ENCODE measurements around the gene DNAJB9. TPM values are rescaled to one million over a fixed set of nuclear protein-coding genes. Genes with fewer than 3 reads are reported as not detected.

The DNAJB9 gene
- total and polyA plus RNA-seq, 10 of the 15 experiments (the other 5 are each of a cell fraction or from before 2014, with no cell fraction given), result 4.5 to 20.9 (median 8.8) TPM

DNA sequence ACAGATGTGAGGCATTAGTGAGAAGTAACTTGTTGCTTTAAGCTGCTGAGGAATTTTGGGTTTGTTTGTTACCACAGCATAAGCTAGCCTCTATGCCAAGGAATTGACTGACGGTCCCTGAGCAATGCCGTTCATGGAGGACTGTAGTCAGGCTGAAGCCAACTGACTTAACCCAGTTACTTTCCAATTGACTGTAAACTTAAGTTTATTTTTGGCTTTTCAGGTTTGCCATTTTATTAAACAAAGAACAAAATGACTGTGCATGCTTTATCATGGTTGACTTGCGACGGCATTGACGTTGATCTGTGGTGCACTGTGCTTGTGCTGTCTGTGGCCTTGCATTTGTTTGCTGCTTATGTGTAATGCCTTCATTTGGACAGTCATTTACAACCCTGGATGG lies 53.5 kb downstream of the DNAJB9 start (continued):
- TF ChIP-seq STAT3 (IDR thresholded peaks at IDR 0.05; ENCODE audit: low read depth, low read length), result no peak
- TF ChIP-seq, protein P1, sequence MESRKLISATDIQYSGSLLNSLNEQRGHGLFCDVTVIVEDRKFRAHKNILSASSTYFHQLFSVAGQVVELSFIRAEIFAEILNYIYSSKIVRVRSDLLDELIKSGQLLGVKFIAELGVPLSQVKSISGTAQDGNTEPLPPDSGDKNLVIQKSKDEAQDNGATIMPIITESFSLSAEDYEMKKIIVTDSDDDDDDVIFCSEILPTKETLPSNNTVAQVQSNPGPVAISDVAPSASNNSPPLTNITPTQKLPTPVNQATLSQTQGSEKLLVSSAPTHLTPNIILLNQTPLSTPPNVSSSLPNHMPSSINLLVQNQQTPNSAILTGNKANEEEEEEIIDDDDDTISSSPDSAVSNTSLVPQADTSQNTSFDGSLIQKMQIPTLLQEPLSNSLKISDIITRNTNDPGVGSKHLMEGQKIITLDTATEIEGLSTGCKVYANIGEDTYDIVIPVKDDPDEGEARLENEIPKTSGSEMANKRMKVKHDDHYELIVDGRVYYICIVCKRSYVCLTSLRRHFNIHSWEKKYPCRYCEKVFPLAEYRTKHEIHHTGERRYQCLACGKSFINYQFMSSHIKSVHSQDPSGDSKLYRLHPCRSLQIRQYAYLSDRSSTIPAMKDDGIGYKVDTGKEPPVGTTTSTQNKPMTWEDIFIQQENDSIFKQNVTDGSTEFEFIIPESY (IDR thresholded peaks at IDR 0.05), result no peak
- TF ChIP-seq, protein P2, sequence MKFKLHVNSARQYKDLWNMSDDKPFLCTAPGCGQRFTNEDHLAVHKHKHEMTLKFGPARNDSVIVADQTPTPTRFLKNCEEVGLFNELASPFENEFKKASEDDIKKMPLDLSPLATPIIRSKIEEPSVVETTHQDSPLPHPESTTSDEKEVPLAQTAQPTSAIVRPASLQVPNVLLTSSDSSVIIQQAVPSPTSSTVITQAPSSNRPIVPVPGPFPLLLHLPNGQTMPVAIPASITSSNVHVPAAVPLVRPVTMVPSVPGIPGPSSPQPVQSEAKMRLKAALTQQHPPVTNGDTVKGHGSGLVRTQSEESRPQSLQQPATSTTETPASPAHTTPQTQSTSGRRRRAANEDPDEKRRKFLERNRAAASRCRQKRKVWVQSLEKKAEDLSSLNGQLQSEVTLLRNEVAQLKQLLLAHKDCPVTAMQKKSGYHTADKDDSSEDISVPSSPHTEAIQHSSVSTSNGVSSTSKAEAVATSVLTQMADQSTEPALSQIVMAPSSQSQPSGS (IDR thresholded peaks at IDR 0.05; ENCODE audit: low read length), result peak; percentile 75; the same call in 1 of the 2 replicates
- TF ChIP-seq JUND (IDR thresholded peaks at IDR 0.05; ENCODE audit: low read depth, low read length), result no peak
- no peak for TF ChIP-seq RBBP5 (conservative IDR thresholded peaks at IDR 0.05)
- TF ChIP-seq, protein P3, sequence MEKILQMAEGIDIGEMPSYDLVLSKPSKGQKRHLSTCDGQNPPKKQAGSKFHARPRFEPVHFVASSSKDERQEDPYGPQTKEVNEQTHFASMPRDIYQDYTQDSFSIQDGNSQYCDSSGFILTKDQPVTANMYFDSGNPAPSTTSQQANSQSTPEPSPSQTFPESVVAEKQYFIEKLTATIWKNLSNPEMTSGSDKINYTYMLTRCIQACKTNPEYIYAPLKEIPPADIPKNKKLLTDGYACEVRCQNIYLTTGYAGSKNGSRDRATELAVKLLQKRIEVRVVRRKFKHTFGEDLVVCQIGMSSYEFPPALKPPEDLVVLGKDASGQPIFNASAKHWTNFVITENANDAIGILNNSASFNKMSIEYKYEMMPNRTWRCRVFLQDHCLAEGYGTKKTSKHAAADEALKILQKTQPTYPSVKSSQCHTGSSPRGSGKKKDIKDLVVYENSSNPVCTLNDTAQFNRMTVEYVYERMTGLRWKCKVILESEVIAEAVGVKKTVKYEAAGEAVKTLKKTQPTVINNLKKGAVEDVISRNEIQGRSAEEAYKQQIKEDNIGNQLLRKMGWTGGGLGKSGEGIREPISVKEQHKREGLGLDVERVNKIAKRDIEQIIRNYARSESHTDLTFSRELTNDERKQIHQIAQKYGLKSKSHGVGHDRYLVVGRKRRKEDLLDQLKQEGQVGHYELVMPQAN (conservative IDR thresholded peaks at IDR 0.05), result no peak
- TF ChIP-seq, protein P4, sequence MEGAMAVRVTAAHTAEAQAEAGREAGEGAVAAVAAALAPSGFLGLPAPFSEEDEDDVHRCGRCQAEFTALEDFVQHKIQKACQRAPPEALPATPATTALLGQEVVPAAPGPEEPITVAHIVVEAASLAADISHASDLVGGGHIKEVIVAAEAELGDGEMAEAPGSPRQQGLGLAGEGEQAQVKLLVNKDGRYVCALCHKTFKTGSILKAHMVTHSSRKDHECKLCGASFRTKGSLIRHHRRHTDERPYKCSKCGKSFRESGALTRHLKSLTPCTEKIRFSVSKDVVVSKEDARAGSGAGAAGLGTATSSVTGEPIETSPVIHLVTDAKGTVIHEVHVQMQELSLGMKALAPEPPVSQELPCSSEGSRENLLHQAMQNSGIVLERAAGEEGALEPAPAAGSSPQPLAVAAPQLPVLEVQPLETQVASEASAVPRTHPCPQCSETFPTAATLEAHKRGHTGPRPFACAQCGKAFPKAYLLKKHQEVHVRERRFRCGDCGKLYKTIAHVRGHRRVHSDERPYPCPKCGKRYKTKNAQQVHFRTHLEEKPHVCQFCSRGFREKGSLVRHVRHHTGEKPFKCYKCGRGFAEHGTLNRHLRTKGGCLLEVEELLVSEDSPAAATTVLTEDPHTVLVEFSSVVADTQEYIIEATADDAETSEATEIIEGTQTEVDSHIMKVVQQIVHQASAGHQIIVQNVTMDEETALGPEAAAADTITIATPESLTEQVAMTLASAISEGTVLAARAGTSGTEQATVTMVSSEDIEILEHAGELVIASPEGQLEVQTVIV (IDR thresholded peaks at IDR 0.05; ENCODE audit: borderline replicate concordance, partially characterized antibody), result no peak
- TF ChIP-seq CREM (IDR thresholded peaks at IDR 0.05; ENCODE audit: low read depth), result peak; percentile 44; the same call in 1 of the 2 replicates
- no peak for TF ChIP-seq POLR2AphosphoS5 (IDR thresholded peaks at IDR 0.05; ENCODE audit: low read length)
- TF ChIP-seq ASH2L (IDR thresholded peaks at IDR 0.05; ENCODE audit: borderline replicate concordance, low read depth), result no peak
- no peak for TF ChIP-seq EZH2 (IDR thresholded peaks at IDR 0.05; ENCODE audit: borderline replicate concordance, control insufficient read depth, low read depth, low read length)
- TF ChIP-seq CBFB (IDR thresholded peaks at IDR 0.05; ENCODE audit: low read depth), result no peak
- TF ChIP-seq, protein P5, sequence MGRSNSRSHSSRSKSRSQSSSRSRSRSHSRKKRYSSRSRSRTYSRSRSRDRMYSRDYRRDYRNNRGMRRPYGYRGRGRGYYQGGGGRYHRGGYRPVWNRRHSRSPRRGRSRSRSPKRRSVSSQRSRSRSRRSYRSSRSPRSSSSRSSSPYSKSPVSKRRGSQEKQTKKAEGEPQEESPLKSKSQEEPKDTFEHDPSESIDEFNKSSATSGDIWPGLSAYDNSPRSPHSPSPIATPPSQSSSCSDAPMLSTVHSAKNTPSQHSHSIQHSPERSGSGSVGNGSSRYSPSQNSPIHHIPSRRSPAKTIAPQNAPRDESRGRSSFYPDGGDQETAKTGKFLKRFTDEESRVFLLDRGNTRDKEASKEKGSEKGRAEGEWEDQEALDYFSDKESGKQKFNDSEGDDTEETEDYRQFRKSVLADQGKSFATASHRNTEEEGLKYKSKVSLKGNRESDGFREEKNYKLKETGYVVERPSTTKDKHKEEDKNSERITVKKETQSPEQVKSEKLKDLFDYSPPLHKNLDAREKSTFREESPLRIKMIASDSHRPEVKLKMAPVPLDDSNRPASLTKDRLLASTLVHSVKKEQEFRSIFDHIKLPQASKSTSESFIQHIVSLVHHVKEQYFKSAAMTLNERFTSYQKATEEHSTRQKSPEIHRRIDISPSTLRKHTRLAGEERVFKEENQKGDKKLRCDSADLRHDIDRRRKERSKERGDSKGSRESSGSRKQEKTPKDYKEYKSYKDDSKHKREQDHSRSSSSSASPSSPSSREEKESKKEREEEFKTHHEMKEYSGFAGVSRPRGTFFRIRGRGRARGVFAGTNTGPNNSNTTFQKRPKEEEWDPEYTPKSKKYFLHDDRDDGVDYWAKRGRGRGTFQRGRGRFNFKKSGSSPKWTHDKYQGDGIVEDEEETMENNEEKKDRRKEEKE (IDR thresholded peaks at IDR 0.05), result no peak
- TF ChIP-seq WRNIP1 (IDR thresholded peaks at IDR 0.05; ENCODE audit: borderline replicate concordance, low read depth, low read length), result no peak
- peak; percentile 70; the same call in 1 of the 2 replicates for TF ChIP-seq FOXM1 (IDR thresholded peaks at IDR 0.05; ENCODE audit: low read depth, low read length)
- TF ChIP-seq, protein P6, sequence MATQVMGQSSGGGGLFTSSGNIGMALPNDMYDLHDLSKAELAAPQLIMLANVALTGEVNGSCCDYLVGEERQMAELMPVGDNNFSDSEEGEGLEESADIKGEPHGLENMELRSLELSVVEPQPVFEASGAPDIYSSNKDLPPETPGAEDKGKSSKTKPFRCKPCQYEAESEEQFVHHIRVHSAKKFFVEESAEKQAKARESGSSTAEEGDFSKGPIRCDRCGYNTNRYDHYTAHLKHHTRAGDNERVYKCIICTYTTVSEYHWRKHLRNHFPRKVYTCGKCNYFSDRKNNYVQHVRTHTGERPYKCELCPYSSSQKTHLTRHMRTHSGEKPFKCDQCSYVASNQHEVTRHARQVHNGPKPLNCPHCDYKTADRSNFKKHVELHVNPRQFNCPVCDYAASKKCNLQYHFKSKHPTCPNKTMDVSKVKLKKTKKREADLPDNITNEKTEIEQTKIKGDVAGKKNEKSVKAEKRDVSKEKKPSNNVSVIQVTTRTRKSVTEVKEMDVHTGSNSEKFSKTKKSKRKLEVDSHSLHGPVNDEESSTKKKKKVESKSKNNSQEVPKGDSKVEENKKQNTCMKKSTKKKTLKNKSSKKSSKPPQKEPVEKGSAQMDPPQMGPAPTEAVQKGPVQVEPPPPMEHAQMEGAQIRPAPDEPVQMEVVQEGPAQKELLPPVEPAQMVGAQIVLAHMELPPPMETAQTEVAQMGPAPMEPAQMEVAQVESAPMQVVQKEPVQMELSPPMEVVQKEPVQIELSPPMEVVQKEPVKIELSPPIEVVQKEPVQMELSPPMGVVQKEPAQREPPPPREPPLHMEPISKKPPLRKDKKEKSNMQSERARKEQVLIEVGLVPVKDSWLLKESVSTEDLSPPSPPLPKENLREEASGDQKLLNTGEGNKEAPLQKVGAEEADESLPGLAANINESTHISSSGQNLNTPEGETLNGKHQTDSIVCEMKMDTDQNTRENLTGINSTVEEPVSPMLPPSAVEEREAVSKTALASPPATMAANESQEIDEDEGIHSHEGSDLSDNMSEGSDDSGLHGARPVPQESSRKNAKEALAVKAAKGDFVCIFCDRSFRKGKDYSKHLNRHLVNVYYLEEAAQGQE (IDR thresholded peaks at IDR 0.05; ENCODE audit: low read depth, low read length), result no peak
